Right lobe of liver (tissue), 4 donors: ENCODE measurements around the gene CTIF.

Experiments
- CTCF ChIP-seq, 4 donors: fragments of 200-600 bp in 3 of 4; fragments of 450-650 bp in 1 of 4; IDR thresholded peaks; one replicate each; pipeline versions ENCODE4 v1.5.1 to v1.8.0; 2016 to 2022; ENCODE audit warnings: antibody characterized with exemption in 4 of 4, mild to moderate bottlenecking in 2 of 4
- POLR2A ChIP-seq: fragments of 450-650 bp; IDR thresholded peaks from one replicate; pipeline ENCODE4 v1.6.1; 2017; ENCODE audit warnings: antibody characterized with exemption, mild to moderate bottlenecking
- donor health status: DM: no; HTN: no; CAD: no.
- donor health status: DM: no; HTN: no; CAD: no.
- donor health status: DM: no; HTN: yes; CAD: no.

GRCh38 chr18:48763719-48764100 is 224.9 kb downstream of the CTIF start:
- no peak for TF ChIP-seq POLR2A
- no peak for TF ChIP-seq CTCF (IDR thresholded peaks at IDR 0.05)
